HG03354 (cell line): ENCODE results near the gene CPLANE2.
"Not testable (repeated sequence)": the region's sequence is repeated elsewhere in the genome, so short reads cannot be mapped to it uniquely, and the experiment has no call there.

Experiments used
- ATAC-seq: cut with Tn5 transposase; IDR thresholded peaks from one replicate; pipeline ENCODE4 v1.9.1; 2021; ENCODE audit warnings: mild to moderate bottlenecking; ENCODE audit not compliant: unreplicated experiment, poor library complexity, severe bottlenecking

CPLANE2 gene

DNA sequence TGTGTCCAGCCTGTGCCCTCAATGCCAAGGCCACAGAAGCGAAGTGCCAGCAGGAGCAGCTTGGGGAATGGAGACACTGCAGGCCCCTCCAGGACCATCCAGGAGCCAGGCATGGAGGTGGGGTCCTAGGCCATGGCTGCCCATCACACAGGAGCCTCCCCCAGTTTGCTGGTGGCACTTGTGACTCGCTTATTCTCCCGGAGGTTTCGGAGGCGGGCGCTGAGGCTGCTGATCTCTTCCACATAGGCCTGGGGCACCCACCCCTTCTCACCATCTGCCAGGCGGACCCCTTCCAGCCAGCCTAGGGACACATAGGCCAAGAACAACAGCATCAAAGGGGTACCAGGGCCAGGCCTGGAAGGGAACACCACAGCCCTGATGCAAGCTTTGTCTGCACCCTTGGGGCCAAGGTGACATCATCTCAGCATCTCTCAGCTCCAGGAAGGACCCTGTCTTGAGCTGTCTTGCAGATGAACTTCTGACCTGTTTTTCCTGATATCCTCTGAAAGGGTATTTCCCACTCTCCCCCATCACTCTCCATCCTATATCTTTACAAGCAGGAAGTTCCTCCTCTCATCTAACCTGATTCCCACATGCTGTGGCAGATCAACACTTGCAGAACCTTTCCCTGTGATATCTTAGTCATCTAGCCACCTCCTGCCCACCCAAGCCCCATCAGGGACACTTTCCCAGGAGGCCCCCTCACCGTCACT is 38.4 kb downstream of the CPLANE2 start:
- ATAC-seq: no peak

- no peak for ATAC-seq
Observed at GRCh38 chr1:16196874-16197273, 40.1 kb downstream of the CPLANE2 start.

- ATAC-seq: not testable (repeated sequence)
Observed at GRCh38 chr1:16196139-16196538, 40.8 kb downstream of the CPLANE2 start.

DNA sequence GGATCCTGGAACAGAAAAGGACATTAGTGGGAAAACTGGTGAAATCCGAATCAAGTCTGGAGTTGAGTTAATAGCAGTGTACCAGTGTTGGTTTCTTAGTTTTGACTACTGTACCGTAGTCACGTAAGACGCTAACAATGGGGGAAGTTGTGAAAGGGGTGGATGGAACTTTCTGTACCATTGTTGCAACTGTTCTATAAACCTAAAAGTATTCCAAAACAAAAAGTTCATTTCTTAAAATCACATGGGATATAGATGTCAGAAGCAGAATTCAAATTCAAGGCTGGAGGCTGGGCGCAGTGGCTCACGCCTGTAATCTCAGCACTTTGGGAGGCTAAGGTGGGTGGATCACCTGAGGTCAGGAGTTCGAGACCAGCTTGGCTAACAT is 41.5 kb downstream of the CPLANE2 start:
- no peak for ATAC-seq

DNA sequence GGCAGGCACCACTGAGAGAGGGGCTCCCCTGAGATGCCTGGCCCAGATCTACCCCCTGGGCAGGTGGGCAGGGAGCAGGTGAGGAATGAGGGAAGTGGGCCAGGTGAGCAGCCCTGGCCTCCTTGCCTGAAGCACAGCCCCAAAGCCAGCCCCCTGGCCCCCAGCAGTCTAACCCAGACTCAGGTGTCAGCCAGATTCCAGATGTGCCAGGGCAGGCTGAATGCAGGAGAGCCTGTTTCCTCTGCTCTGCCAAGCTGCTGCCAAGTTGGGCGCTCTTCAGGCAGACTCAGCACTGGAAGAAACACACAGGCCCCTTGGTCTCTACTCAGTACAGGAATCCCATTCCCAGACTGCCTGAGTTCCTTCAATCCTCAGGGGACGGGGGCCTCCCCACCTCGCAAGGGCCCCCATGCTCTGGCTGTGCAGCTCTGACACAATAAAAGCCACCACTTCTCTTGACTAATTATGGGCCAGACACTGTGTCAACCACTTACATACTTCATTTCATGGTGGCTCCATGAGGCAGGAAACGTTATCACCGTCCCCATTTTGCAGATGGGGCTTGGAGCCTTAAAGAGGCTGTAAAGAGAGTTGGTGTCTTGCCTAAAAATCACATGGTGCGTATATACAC is 45.0 kb downstream of the CPLANE2 start:
- ATAC-seq: no peak

- no peak for ATAC-seq
Observed at GRCh38 chr1:16191309-16191708, 45.7 kb downstream of the CPLANE2 start.

DNA sequence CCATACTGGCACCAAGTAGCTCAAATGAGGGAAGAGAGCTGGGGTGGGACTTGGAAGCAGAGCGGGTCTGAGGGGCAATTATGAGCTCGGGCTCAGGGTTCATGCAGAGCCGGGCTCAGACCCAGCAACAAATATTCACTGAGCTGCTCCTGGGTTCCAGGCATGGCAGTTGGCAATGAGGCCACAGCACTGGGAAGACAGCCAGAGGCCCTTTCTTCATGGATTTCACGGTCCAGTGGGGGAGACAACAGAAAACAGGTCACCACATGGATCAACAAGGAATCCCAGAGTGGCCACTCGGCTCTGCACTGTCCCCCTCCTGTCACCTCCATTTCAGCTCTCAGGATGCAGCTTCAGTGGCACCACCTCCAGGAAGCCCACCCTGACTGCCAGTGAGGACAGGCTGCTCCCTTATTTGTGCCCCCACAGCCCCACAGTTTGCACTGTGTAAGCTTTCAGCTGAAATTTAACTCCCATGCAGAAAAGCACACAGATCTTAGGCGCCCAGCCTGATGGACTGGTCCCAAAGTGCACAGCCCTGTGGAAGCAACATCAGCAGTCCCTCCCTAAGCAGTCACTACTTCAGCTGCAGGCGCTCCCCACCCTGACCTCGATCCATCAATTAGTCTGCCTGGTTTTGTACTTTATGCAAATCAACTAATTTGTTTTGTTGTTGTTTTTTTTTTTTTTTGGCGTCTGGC is 46.9 kb downstream of the CPLANE2 start:
- ATAC-seq: no peak

DNA sequence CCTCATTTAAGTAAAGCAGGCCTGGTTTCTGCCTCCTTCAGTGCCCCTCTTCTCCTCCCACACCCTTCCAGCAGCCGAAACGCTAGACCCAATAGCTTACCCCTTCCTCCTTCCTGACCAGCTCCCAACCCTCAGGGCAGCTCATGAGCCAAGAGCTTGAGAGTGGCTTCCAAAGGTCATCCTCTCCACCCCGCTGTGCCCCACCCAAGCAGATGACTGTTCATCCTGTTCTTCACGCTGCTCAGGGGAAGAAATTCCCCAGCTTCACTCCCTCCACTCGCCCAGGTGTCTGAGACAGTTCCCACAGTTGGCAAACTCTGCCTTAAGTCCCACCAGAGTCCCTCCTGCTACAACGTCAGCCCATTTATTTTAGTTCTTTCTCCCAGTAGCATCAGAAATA is 48.0 kb downstream of the CPLANE2 start:
- no peak for ATAC-seq

DNA sequence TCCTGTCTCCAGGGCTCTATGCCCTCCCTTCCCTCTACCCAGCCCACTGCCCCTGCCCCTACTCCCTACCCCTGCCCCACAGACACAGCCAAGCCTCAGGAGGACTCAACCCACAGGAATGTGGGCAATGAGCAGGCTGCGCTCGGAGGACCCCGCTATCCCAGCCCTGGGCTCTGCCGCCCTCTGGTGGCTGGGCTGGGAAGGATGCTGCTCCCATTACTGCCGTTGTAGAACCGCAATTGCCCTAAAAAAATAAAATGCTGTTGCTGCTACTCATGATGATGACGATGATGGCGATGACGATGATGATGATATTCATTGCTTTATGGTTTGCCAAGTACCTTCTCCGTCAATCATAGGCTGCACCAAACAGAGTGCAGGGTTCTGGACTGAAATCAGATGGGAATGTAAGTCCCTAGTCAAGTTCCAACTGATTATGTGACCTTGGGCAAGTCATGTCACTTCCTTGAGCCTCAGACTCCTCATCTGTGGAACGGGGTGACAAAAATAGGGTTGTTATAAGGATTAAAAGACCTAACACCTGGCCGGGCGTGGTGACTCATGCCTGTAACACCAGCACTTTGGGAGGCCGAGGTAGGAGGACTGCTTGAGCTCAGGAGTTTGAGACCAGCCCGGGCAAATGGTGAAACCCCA is 49.1 kb downstream of the CPLANE2 start:
- ATAC-seq: no peak

- no peak for ATAC-seq
Observed at GRCh38 chr1:16186655-16187235, 50.2 kb downstream of the CPLANE2 start.

DNA sequence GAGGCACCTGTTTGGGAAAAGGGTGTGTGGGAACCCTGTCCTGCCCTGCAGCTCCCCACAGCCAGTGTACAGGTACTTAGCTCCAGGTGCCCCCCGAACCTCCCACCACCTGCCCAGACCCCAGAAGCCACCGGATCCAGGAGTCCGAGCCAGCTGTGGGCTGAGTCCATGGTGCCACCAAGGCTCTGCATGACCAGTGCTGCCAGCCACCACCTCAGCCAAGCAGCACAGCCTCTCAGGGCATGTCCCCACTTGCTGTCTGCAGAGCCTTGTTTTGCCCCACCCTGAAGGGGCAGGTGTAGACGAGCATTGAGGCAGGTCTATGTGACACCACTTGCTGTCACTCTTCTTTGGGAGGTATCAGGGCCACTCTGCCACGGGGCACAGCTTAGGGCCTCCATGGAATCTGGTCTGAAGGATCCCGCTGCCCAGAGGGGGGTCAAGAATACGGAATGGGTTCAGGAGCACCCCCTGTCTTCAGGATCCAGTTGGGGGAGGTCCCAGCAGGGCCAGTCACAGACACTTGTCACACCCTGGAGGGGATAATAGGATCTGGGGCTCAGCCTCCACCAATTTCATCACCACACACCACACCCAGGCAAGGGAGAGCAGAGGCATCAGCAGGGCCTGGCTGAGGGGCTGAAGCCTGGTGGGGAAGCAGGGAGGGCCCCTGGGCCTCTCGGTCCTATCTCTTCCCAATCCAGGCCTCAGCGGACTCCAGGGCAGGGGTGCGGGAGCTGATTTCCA is 52.3 kb downstream of the CPLANE2 start:
- no peak for ATAC-seq

DNA sequence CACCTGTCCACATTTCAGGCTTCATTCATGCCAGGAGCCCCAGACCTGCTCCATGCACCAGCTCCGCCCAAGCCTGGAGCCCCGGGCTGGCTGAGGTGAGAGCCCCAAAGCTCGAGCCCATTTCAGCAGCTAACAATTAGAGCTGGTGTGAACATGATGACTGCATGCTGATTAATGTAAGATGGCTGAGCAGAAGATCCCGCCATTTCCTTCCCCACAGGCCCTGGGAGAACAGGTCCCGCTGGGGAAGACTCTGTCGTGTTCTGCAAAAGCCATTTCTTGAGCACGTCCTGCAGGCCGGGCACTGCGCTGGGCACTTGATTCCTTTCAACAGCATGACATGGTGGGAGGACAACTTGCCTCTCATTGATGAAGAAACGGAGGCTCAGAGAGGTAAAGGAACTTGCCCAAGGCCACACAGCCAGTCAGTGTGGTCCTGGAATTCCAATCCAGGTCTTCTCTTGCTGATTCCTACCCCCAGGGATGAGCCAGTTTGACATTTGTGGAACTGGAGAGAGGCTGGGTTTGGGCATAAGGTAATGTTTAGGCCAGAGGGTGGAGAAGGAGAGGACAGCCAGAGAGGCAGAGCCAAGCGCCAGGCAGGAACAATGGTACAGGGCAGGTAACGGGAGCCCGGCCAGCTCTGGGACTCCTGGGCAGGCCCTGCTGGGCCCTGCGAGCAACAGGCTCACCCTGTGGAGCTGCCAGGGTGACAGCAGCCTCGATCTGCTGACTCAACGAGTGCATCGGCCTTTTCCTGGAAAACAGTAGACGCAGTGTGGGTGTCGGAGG is 53.0 kb downstream of the CPLANE2 start:
- no peak for ATAC-seq

DNA sequence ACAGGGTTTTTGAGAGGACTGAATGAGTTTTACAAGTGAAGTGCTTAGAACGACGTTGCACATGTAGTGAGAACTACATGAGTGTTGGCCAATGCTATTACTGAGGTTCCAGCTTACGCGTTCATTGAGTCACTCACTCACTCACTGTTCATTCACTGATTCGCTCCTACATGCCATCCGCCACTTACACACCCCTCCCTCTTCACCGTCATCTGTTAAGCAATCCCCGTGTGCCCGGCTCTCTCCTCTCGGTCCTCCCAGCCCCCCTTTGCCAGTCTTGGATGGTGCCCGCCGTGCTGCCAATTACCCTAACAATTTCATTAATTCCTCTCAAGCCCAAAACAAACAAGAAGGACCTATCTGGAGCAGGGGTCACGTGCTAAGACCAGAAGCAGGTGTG is 53.8 kb downstream of the CPLANE2 start:
- no peak for ATAC-seq

GRCh38 chr1:16181887-16182719 is 54.9 kb downstream of the CPLANE2 start:
- no peak for ATAC-seq
